Ammon's horn (tissue), 1 donor: Measurements from ENCODE around the gene MARK4.
A peak's percentile ranks its signal among the peaks of the same experiment; 100 is the strongest.
"Not testable (repeated sequence)": the region's sequence is repeated elsewhere in the genome, so short reads cannot be mapped to it uniquely, and the experiment has no call there.

Experiments used
- DNase-seq: peaks from one replicate; pipeline ENCODE4 v3.0.0-alpha.2; 2016; ENCODE audit warnings: low spot score

Gene MARK4

DNA sequence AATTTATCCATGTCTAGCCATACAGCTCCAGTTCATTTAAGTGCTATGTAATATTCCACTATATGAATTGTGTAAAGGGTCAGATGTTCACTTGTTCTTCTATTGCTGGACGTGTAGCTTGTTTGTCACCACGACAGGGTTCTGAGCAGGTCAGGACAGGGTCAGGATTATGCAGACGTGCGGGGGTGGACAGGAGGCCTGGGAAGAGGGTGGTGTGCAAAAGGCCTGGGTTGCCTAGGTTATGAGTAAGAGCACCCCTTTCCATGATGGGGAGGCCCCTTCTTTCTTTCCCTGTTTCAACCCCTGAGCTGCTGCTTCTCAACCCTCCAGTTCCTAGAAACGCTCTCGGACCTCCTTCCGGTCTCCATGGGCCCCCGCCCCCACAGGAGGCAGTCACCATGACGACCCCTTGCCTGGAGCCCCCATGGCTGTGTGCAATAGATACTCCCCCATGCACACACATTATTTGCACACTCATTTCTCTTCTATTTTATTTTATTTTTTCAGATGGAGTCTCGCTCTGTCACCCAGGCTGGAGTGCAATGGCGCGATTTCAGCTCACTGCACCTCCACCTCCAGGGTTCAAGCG lies 7.8 kb upstream of the MARK4 start:
- no peak for DNase-seq

GRCh38 chr19:45244133-45244794 lies 6.8 kb upstream of the MARK4 start:
- DNase-seq, result no peak

DNA sequence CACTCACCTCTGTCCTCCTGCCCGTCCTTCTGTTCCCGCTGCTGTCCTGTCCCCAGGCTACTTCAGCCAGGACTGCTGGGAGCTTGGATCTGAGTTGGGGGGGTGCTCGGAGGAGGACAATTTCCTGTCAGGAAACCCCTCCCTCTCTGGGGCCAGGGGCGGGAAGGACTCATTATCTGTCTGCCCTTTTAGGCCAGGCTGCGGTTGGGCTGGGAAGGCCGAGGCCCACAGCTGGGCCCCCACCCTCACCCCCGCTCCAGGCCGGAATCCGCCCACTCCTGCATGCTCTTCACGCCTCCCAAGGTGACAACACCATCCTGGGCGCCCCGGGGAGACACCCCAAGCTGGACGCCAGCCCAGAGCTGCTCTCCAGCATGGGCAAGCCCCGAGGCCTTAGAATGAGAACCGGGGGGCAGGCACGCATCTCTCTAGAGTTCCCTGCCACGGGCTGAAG lies 5.7 kb upstream of the MARK4 start, which contains the start of gene EXOC3L2:
TSS of gene EXOC3L2 (minus strand) at position 74 of the 454 bp plus-strand sequence. CDS start 6,362 bp downstream, outside the sequence.
- DNase-seq, result no peak

DNA sequence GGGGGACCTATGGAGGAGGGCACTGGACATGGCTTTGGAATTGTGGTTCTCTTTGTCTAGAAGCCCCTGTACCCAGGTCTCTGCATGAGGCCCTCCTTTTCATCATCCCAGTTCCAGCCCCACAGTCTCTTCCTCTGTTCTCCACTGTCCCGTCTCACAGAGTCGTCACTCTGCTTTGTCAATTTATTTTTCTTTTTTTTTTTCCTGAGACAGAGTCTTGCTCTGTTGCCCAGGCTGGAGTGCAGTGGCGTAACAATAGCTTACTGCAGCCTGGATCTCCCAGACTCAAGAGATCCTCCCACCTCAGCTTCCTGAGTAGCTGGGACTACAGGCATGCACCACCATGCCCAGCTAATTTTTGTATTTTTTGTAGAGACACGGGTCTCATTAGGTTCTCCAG lies 5.2 kb upstream of the MARK4 start:
- DNase-seq, result no peak

GRCh38 chr19:45247136-45247535 lies 3.9 kb upstream of the MARK4 start:
- no peak for DNase-seq

- no peak for DNase-seq
Measured at GRCh38 chr19:45249261-45250033, 1.6 kb upstream of the MARK4 start.

GRCh38 chr19:45250216-45250831 lies 747 bp upstream of the MARK4 start:
- no peak for DNase-seq

DNA sequence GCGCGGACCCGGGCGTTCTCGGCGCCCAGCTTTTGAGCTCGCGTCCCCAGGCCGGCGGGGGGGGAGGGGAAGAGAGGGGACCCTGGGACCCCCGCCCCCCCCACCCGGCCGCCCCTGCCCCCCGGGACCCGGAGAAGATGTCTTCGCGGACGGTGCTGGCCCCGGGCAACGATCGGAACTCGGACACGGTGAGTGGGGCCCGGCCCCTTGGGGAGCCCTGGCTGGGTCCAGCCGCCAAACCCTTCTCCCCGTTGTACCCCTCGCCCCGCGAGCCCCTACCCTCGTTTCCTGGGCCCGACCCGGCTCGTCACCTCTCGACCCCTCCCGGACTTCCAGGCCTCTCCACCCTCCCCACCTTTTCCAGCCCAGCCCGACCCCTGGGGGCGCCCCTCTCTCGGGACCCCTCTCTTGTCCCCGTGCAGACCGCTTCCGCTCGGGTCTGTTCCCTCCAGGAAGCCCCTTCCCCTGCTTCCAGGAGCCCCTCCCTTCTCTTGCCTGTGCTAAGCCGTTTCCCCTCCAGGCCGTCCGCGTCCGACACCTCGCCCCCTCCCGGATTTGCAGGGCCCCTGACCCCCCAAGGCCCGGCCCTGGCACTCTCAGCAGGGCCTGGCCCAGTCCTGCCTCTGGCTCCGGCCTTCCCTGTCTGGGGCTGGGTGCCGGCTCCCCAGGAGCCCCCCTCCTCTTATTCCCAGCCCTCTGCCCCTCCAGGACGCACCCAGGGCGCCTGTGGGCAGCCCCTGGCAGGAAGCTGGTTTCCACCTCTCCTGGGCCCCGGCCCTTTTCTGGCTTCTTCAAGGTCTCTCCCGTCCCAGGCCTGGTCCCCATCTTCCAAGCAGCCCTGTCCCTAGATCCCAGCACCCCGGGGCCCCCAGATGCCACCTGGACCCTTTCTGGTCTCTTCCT lies 632 bp downstream of the MARK4 start:
- no peak for DNase-seq

DNA sequence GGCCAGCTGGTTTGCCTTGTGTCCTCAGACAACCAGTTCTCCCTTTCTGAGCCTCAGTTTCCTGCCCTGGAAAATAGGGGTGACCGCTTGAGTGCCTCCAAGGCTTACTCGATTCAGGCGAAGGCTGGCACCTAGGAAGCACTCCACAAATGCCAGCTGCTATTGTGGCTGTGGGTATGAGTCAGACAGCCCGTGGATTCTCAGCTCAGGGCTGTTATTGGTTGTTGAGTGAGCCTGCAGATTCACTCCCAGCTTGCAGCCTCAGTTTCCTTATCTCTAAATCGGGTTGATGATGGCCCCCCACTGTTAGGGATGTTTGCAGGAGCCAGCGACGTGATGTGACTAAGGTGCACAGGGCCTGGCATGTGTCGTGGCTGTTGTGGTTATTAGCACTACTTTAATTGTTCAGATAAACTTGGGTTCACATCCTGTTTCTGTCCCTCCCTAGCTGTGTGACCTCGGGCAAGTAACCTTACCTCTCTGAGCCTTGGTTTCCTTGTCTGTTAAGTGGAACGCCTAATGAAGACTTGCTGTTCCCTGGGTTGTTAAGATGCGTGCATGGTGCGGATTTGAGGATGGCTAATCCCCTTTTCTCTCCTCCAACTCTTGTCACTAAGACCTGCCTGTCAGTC lies 2.4 kb downstream of the MARK4 start:
- DNase-seq, result peak; percentile 60

DNA sequence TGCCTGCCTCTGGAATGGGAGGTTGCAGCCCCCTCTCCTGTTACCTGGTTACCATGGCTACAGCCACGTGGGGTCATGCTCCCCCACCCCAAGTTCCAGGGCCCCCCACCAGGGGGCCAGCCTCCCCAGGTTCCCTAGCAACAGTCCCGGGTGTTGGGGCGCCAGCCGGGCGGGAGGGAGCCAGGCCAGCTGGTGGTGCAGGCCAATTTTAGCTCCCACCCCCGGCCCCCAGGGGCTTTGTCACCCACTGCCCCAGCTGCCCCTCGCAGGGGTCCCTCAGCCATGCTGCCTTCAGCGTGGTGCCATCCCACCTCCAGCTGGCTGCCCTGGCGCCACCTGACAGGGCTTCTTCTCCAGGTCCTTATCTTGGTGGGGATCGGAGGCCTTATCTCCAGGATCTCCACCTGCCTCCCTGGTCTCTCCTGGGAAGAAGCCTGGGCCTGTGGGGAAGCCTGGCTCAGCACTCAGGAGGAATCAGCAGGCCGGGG lies 3.0 kb downstream of the MARK4 start:
- DNase-seq, result no peak

DNA sequence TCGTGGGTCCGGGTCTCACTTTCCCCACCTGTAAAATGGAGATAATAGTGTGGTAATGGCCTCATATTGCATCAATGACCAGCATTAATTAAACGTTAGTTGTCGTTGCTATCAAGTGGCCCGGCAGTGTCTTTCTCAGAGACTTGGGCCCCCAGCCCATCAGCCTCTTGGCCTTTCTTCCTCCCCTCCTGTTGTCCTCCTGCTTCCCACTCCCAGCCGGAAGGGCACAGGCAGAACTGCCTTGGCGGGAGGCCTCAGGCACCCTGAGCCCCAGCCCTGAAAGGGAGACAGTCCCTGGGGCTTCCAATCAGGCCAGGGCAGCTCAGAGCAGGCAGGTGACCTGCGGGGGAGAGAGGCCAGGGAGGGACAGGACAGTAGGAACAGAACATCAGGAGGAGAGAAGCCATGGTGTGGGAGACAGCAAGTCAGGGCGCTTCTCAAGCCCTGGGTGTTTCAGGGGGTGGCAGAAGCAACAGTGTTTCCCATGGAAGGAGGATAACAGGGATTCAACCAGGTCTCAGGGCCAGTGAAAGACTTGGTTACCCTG lies 4.6 kb downstream of the MARK4 start:
- no peak for DNase-seq

DNA sequence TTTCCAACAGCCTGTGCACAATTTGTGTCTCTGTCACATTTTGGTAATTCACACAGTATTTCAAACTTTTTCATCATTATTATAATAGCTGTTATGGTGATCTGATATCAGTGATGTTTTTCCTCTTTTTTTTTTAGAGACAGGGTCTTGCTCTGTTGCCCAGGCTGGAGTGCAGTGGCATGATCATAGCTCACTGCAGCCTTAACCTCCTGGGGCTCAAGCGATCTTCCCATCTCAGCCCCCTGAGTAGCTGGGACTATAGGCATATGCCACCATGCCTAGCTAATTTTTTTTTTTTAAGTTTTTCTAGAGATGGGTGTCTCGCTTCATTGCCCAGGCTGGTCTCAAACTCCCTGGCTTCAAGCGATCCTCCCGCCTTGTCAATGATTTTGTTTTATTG lies 5.8 kb downstream of the MARK4 start:
- no peak for DNase-seq

GRCh38 chr19:45258862-45259261 lies 7.8 kb downstream of the MARK4 start:
- no peak for DNase-seq

- DNase-seq, result no peak
Measured at GRCh38 chr19:45262570-45262969, 11.5 kb downstream of the MARK4 start.

DNA sequence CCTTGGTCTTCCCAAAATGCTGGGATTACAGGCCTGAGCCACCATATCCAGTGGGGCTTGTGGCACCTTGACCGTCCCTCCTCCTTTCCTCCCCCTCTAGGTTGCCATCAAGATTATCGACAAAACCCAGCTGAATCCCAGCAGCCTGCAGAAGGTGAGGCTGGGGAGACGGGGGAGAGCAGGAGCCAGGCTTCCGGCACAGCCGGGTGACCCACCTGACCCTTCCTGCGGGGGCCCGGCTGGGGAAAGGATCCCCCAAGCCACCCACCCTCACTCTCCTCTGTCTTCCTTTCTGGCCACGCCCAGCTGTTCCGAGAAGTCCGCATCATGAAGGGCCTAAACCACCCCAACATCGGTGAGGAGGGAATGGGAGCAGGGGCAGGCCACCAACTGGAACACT lies 11.9 kb downstream of the MARK4 start:
- no peak for DNase-seq

DNA sequence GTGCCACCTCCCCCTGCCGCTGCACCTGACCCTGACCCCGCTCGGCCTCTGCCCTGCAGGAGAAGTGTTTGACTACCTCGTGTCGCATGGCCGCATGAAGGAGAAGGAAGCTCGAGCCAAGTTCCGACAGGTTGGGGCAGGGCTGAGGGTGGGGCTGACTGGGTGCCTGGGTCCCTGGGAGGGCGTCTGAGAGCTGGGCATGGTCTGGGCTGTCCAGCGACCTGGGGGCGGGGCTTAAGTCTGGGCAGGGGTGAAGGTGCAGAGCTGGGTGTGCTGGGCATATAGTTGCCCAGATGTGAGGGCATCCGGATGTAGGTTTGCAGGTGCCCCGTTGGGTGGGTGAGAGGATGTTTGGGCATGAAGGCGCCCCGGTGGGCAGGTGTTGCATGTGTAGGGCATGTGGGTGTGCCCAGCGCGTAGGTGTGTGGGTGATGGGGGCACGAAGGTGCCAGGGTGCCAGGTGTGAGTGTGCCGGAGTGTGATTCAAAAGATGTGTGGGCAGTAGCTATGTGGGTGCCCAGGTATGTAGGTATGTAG lies 13.8 kb downstream of the MARK4 start:
- DNase-seq, result no peak

DNA sequence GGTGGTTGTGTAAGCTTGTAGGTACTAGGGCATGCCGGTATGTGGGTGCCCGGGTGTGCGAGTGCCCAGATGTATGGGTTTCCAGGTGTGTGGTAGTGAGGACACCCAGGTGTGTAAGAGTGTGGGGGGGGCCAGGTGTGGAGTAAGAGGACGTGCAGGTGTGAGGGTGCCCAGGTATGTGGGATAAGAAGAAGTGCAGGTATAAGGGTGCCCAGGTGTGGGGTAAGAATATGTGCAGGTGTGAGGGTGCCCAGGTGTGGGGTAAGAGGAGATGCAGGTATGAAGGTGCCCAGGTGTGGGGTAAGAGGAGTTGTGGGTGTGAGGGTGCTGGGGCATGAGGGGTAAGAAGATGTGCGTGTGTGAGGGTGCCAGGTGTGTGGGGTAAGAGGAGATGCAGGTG lies 14.3 kb downstream of the MARK4 start:
- DNase-seq, result no peak

DNA sequence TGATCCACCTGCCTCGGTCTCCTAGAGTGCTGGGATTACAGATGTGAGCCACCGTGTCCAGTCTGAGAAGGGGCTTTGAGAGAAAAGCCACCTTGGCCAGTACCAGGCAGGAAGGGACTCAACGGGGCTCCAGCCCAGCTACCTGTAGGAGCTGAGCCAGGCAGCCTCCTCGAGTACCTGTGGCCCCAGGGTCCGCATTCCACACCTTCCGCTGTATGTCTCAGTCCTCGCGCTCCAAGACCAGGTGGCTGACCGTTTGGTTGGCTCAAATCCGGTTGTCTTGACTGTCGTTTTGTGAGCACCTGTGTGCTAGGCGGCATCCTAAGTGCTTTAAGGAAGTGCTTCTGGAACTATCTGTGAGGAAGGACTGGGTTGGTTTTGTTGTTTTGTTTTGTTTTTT lies 16.2 kb downstream of the MARK4 start:
- DNase-seq, result no peak

DNA sequence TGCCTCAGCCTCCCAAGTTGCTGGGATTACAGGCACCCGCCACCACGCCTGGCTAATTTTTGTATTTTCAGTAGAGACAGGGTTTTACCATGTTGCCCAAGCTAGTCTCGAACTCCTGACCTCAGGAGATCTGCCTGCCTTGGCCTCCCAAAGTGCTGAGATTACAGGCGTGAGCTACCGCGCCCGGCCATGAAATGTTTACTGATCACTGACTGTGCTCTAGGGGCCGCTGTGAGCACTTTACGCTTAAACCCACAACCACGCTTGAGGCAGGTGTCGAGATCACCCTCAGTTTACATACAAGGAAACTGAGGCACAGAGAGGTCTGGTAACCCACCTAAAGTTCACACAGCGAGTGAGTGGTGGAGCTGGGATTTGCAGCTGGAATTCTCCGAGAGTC lies 18.9 kb downstream of the MARK4 start:
- DNase-seq, result not testable (repeated sequence)

GRCh38 chr19:45271098-45271734 lies 20.1 kb downstream of the MARK4 start:
- DNase-seq, result no peak
